Muscle of leg (tissue), 16 donors: ENCODE data around the gene TDG. TPM values are rescaled to one million over a fixed set of nuclear protein-coding genes. Genes with fewer than 3 reads are reported as not detected.
A peak's percentile ranks its signal among the peaks of the same experiment; 100 is the strongest.

Source experiments
- DNase-seq: peaks from one replicate; pipeline ENCODE4 v3.0.0; 2013
- H3K27ac ChIP-seq: one replicate; pipeline ENCODE4 v1.5.1; 2013; ENCODE audit warnings: mild to moderate bottlenecking, low read length, control low read depth
- H3K27me3 ChIP-seq: one replicate; pipeline ENCODE4 v1.6.1; 2013; ENCODE audit warnings: low read length; ENCODE audit not compliant: control insufficient read depth, insufficient read depth
- H3K36me3 ChIP-seq: one replicate; pipeline ENCODE4 v1.6.1; 2013; ENCODE audit warnings: low read length; ENCODE audit not compliant: control insufficient read depth, insufficient read depth
- H3K4me1 ChIP-seq: one replicate; pipeline ENCODE4 v1.6.1; 2013; ENCODE audit warnings: low read length; ENCODE audit not compliant: control insufficient read depth, insufficient read depth
- H3K4me3 ChIP-seq: one replicate; pipeline ENCODE4 v1.5.1; 2013; ENCODE audit warnings: low read length, control low read depth
- H3K9me3 ChIP-seq: replicated peaks from 2 replicates; pipeline ENCODE4 v1.6.1; 2013; ENCODE audit warnings: low read depth, low read length; ENCODE audit not compliant: control insufficient read depth
- WGBS: methylation state at CpG from one replicate; pipeline ENCODE4 v1.1.5; 2013; ENCODE audit warnings: missing lambda C conversion rate; ENCODE audit not compliant: insufficient coverage; 5-methylcytosine and 5-hydroxymethylcytosine counted together
- long read RNA-seq, 11 donors: transcript quantifications; one replicate each; lab custom pipeline, GENCODE V29; 2026
- polyA plus RNA-seq, 8 donors: library from polyadenylated mRNA; unstranded; fragments of 120-200 nt; gene quantifications; one replicate each; pipeline versions ENCODE4 v1.2.1 to v1.2.3, GENCODE V29; 2013; ENCODE audit warnings: inconsistent platforms in 1 of 8, low replicate concordance in 1 of 8; ENCODE audit not compliant: insufficient read length in 8 of 8, insufficient read depth in 1 of 8
- total RNA-seq: library from RNA; stranded (reverse); fragments of 120-200 nt; gene quantifications from one replicate; pipeline ENCODE4 v1.2.4, GENCODE V29; 2013

Gene TDG
- total RNA-seq (25.8 TPM), polyA plus RNA-seq (10 to 100 TPM; 24.1 to 36.1 (median 28.9) TPM)
- long read RNA-seq, donor 1, partial matches to known transcripts = 50 of 68 reads
- long read RNA-seq, donor 1, other reads (novel, unspliced or antisense) = 12 of 68 reads
- long read RNA-seq, donor 2, partial matches to known transcripts = 0 of 3 reads
- long read RNA-seq, donor 2, other reads (novel, unspliced or antisense) = 0 of 3 reads
- long read RNA-seq, donor 3, transcript TDG-208 (3 exons, 1,139 nt) = major isoform, 8 of 12 reads
- long read RNA-seq, donor 3, partial matches to known transcripts = 0 of 12 reads
- long read RNA-seq, donor 3, other reads (novel, unspliced or antisense) = 0 of 12 reads
- long read RNA-seq, donor 4, transcript TDG-208 (3 exons, 1,139 nt) = major isoform, 6 of 6 reads
- long read RNA-seq, donor 4, partial matches to known transcripts = 0 of 6 reads
- long read RNA-seq, donor 4, other reads (novel, unspliced or antisense) = 0 of 6 reads
- long read RNA-seq, donor 5, transcript TDG-202 (10 exons, 3,251 nt) = major isoform, 14 of 66 reads
- long read RNA-seq, donor 5, transcript TDG-208 (3 exons, 1,139 nt) = major isoform, 14 of 66 reads
- long read RNA-seq, donor 5, partial matches to known transcripts = 36 of 66 reads
- long read RNA-seq, donor 5, other reads (novel, unspliced or antisense) = 0 of 66 reads
- long read RNA-seq, donor 6, transcript TDG-208 (3 exons, 1,139 nt) = major isoform, 14 of 18 reads
- long read RNA-seq, donor 6, partial matches to known transcripts = 0 of 18 reads
- long read RNA-seq, donor 6, other reads (novel, unspliced or antisense) = 0 of 18 reads
- long read RNA-seq, donor 7, transcript TDG-208 (3 exons, 1,139 nt) = major isoform, 9 of 16 reads
- long read RNA-seq, donor 7, transcript TDG-202 (10 exons, 3,251 nt) = minor isoform, 6 of 16 reads
- long read RNA-seq, donor 7, partial matches to known transcripts = 0 of 16 reads
- long read RNA-seq, donor 7, other reads (novel, unspliced or antisense) = 0 of 16 reads
- long read RNA-seq, donor 8, partial matches to known transcripts = 54 of 101 reads
- long read RNA-seq, donor 8, other reads (novel, unspliced or antisense) = 39 of 101 reads
- long read RNA-seq, donor 9, transcript TDG-208 (3 exons, 1,139 nt) = major isoform, 5 of 7 reads
- long read RNA-seq, donor 9, partial matches to known transcripts = 0 of 7 reads
- long read RNA-seq, donor 9, other reads (novel, unspliced or antisense) = 0 of 7 reads
- long read RNA-seq, donor 10, transcript TDG-208 (3 exons, 1,139 nt) = major isoform, 13 of 31 reads
- long read RNA-seq, donor 10, transcript TDG-202 (10 exons, 3,251 nt) = minor isoform, 6 of 31 reads
- long read RNA-seq, donor 10, partial matches to known transcripts = 9 of 31 reads
- long read RNA-seq, donor 10, other reads (novel, unspliced or antisense) = 0 of 31 reads
- long read RNA-seq, donor 11, transcript TDG-208 (3 exons, 1,139 nt) = major isoform, 9 of 12 reads
- long read RNA-seq, donor 11, partial matches to known transcripts = 0 of 12 reads
- long read RNA-seq, donor 11, other reads (novel, unspliced or antisense) = 0 of 12 reads

GRCh38 chr12:103965590-103966504 lies at the start of gene TDG:
TDG (plus strand) TSS chr12:103965872; CDS start chr12:103966038, 166 bp downstream.
- DNase-seq = peak; percentile 99
- 3% methylated on average over 33 of the region's 64 CpGs for WGBS
- H3K4me3 ChIP-seq = peak within 1 kb of the TSS; percentile 90
- peak within 1 kb of the TSS; percentile 94 for H3K27ac ChIP-seq
- peaks cover 9% of the 10 kb centered on the region for H3K4me1 ChIP-seq
- H3K36me3 ChIP-seq = peaks cover 11% of the 10 kb centered on the region
- no peaks in the 10 kb centered on the region for H3K9me3 ChIP-seq
- no peaks in the 10 kb centered on the region for H3K27me3 ChIP-seq

GRCh38 chr12:103917873-103918272 lies 47.8 kb upstream of the TDG start:
- no peak overlapping the region for H3K27ac ChIP-seq
- no CpG with 5 or more reads among the region's 3 CpGs for WGBS
- H3K9me3 ChIP-seq = peaks cover 5% of the 10 kb centered on the region
- DNase-seq = no peak
- H3K27me3 ChIP-seq = no peaks in the 10 kb centered on the region
- no peaks in the 10 kb centered on the region for H3K36me3 ChIP-seq
- H3K4me1 ChIP-seq = peaks cover 13% of the 10 kb centered on the region
- H3K4me3 ChIP-seq = no peak overlapping the region

GRCh38 chr12:103924761-103925641 lies 40.7 kb upstream of the TDG start:
- H3K27ac ChIP-seq = no peak overlapping the region
- no peaks in the 10 kb centered on the region for H3K36me3 ChIP-seq
- no peak for DNase-seq
- H3K9me3 ChIP-seq = no peaks in the 10 kb centered on the region
- no peak overlapping the region for H3K4me3 ChIP-seq
- no peaks in the 10 kb centered on the region for H3K27me3 ChIP-seq
- WGBS = no CpG with 5 or more reads among the region's 9 CpGs
- H3K4me1 ChIP-seq = peaks cover 6% of the 10 kb centered on the region

GRCh38 chr12:103928682-103929045 lies 37.0 kb upstream of the TDG start:
- peak overlapping the region; percentile 68 for H3K4me3 ChIP-seq
- H3K9me3 ChIP-seq = no peaks in the 10 kb centered on the region
- 4% methylated on average over 9 of the region's 12 CpGs for WGBS
- peaks cover 6% of the 10 kb centered on the region for H3K36me3 ChIP-seq
- peak overlapping the region; percentile 99 for H3K27ac ChIP-seq
- H3K4me1 ChIP-seq = peaks cover 9% of the 10 kb centered on the region
- H3K27me3 ChIP-seq = no peaks in the 10 kb centered on the region
- DNase-seq = peak; percentile 58

- Histone ChIP-seq H3K4me3 (peak overlapping the region; percentile 68), H3K9me3 (no peaks in the 10 kb centered on the region), H3K36me3 (peaks cover 12% of the 10 kb centered on the region), H3K4me1 (peaks cover 9% of the 10 kb centered on the region), H3K27ac (peak overlapping the region; percentile 99), H3K27me3 (no peaks in the 10 kb centered on the region)
- WGBS = under 1% methylated on average over 33 of the region's 37 CpGs
- DNase-seq = peak; percentile 98
Observed at GRCh38 chr12:103929046-103929783, 36.5 kb upstream of the TDG start.

GRCh38 chr12:103929784-103930033 lies 36.0 kb upstream of the TDG start:
- peaks cover 9% of the 10 kb centered on the region for H3K4me1 ChIP-seq
- H3K27ac ChIP-seq = peak overlapping the region; percentile 99
- no peak for DNase-seq
- WGBS = 0% methylated on average over 14 of the region's 18 CpGs
- H3K27me3 ChIP-seq = no peaks in the 10 kb centered on the region
- H3K36me3 ChIP-seq = peaks cover 15% of the 10 kb centered on the region
- peak overlapping the region; percentile 68 for H3K4me3 ChIP-seq
- H3K9me3 ChIP-seq = no peaks in the 10 kb centered on the region

- H3K4me1 ChIP-seq = peaks cover 9% of the 10 kb centered on the region
- WGBS = under 1% methylated on average over 31 of the region's 56 CpGs
- peak within 1 kb of the TSS; percentile 72 for H3K4me3 ChIP-seq
- H3K9me3 ChIP-seq = no peaks in the 10 kb centered on the region
- peaks cover 19% of the 10 kb centered on the region for H3K36me3 ChIP-seq
- peak within 1 kb of the TSS; percentile 99 for H3K27ac ChIP-seq
- no peaks in the 10 kb centered on the region for H3K27me3 ChIP-seq
- peak; percentile 100 for DNase-seq
Observed at GRCh38 chr12:103930034-103930786, 35.5 kb upstream of the TDG start, which contains the start of gene HSP90B1. HSP90B1 (plus strand) TSS chr12:103930410; CDS start chr12:103930516, 106 bp downstream.
